Endothelial cell (in vitro differentiated cells): ENCODE measurements around the gene DIP2C. TPM values are rescaled to one million over a fixed set of nuclear protein-coding genes. Genes with fewer than 3 reads are reported as not detected.

Experiments
- DNase-seq: peaks from one replicate; pipeline ENCODE4 v3.0.0; 2021; ENCODE audit warnings: low spot score
- H3K27ac Mint-ChIP-seq: one replicate; pipeline ENCODE4 v1.8.0; 2021; ENCODE audit warnings: mixed read lengths, inconsistent platforms; ENCODE audit not compliant: unreplicated experiment
- H3K27me3 Mint-ChIP-seq: one replicate; pipeline ENCODE4 v1.8.0; 2021; ENCODE audit warnings: mild to moderate bottlenecking, moderate library complexity, mixed read lengths, inconsistent platforms; ENCODE audit not compliant: unreplicated experiment
- H3K36me3 Mint-ChIP-seq: one replicate; pipeline ENCODE4 v1.8.0; 2021; ENCODE audit warnings: mild to moderate bottlenecking, low read depth, mixed read lengths, inconsistent platforms; ENCODE audit not compliant: unreplicated experiment
- H3K4me1 Mint-ChIP-seq: one replicate; pipeline ENCODE4 v1.8.0; 2021; ENCODE audit warnings: mild to moderate bottlenecking, mixed read lengths, inconsistent platforms; ENCODE audit not compliant: unreplicated experiment
- H3K4me3 Mint-ChIP-seq: one replicate; pipeline ENCODE4 v1.8.0; 2021; ENCODE audit warnings: mild to moderate bottlenecking, mixed read lengths, inconsistent platforms; ENCODE audit not compliant: unreplicated experiment
- H3K9me3 Mint-ChIP-seq: one replicate; pipeline ENCODE4 v1.8.0; 2021; ENCODE audit warnings: mixed read lengths, inconsistent platforms; ENCODE audit not compliant: unreplicated experiment
- CTCF ChIP-seq: fragments of 200-600 bp; sonication (generic); IDR thresholded peaks from one replicate; pipeline ENCODE4 v1.5.0; 2021; ENCODE audit warnings: antibody characterized with exemption; ENCODE audit not compliant: unreplicated experiment
- microRNA-seq: library from miRNA; unstranded; fragments of <30 nt; microRNA quantifications from one replicate; pipeline ENCODE4, GENCODE V29; 2020; ENCODE audit not compliant: unreplicated experiment
- total RNA-seq: library from RNA; stranded (reverse); fragmentation: NEBNext Ultra II Directional; extraction: Animal tissue kit (Norgen Biotek cat#: 25700); gene quantifications from one replicate; pipeline ENCODE4 v1.2.1, GENCODE V29; 2021; ENCODE audit not compliant: unreplicated experiment

Gene DIP2C
- total RNA-seq, 1 donor from 2014 or later: 13.1 TPM

GRCh38 chr10:227014-227413, 462.5 kb downstream of the DIP2C start:
- Mint-ChIP-seq H3K36me3 (no peaks in the 10 kb centered on the region), H3K27ac (no peak overlapping the region), H3K27me3 (no peaks in the 10 kb centered on the region), H3K4me1 (no peaks in the 10 kb centered on the region), H3K4me3 (no peak overlapping the region), H3K9me3 (no peaks in the 10 kb centered on the region)
- no peak for TF ChIP-seq CTCF
- DNase-seq: no peak

GRCh38 chr10:226018-226417, 463.4 kb downstream of the DIP2C start:
- no peak overlapping the region for H3K4me3 Mint-ChIP-seq
- H3K36me3 Mint-ChIP-seq: no peaks in the 10 kb centered on the region
- H3K9me3 Mint-ChIP-seq: no peaks in the 10 kb centered on the region
- TF ChIP-seq CTCF: no peak
- no peaks in the 10 kb centered on the region for H3K27me3 Mint-ChIP-seq
- no peaks in the 10 kb centered on the region for H3K4me1 Mint-ChIP-seq
- no peak for DNase-seq
- no peak overlapping the region for H3K27ac Mint-ChIP-seq

- Mint-ChIP-seq H3K4me3 (no peak overlapping the region), H3K4me1 (peaks cover 2% of the 10 kb centered on the region), H3K36me3 (no peaks in the 10 kb centered on the region), H3K27me3 (no peaks in the 10 kb centered on the region), H3K9me3 (no peaks in the 10 kb centered on the region), H3K27ac (no peak overlapping the region)
- TF ChIP-seq CTCF: no peak
- no peak for DNase-seq
Measured at GRCh38 chr10:224571-224970, 464.9 kb downstream of the DIP2C start.

Small RNA genes lying within 50 kb of the gene (microRNA-seq; reads per million reads assigned to microRNA genes)
- 7.0 reads per million, percentile 54 among the genes with 10 or more reads in this experiment for gene MIR5699

Other genes with a start within 250 kb of the DIP2C start
- 91.8 TPM for gene LARP4B, start 242.0 kb upstream of the DIP2C start, total RNA-seq